GM23248 (cell line): ENCODE results near the gene QSOX2. TPM values are rescaled to one million over a fixed set of nuclear protein-coding genes. Genes with fewer than 3 reads are reported as not detected.

Source experiments
- DNase-seq: peaks from one replicate; pipeline ENCODE4 v3.0.0-alpha.2; 2015
- H2AFZ ChIP-seq: fragments of 200-600 bp; sonication (generic); 2 replicates; pipeline ENCODE4 v1.6.1; 2016; ENCODE audit warnings: antibody characterized with exemption
- H3F3A ChIP-seq: fragments of 200-600 bp; sonication (generic); 2 replicates; pipeline ENCODE4 v1.6.1; 2016; ENCODE audit warnings: mild to moderate bottlenecking, antibody characterized with exemption, mixed run types; ENCODE audit not compliant: insufficient read depth
- H3K27ac ChIP-seq: fragments of 200-600 bp; sonication (generic); 2 replicates; pipeline ENCODE4 v1.5.1; 2016; ENCODE audit warnings: mild to moderate bottlenecking
- H3K27me3 ChIP-seq: fragments of 200-600 bp; sonication (generic); replicated peaks from 2 replicates; pipeline ENCODE4 v1.6.1; 2016; ENCODE audit warnings: mild to moderate bottlenecking; ENCODE audit not compliant: insufficient read depth
- H3K36me3 ChIP-seq: fragments of 200-600 bp; sonication (generic); 2 replicates; pipeline ENCODE4 v1.6.1; 2016; ENCODE audit warnings: low read depth, mild to moderate bottlenecking
- H3K4me1 ChIP-seq: fragments of 200-600 bp; sonication (generic); 2 replicates; pipeline ENCODE4 v1.6.1; 2016; ENCODE audit warnings: mild to moderate bottlenecking; ENCODE audit not compliant: insufficient read depth
- H3K4me2 ChIP-seq: fragments of 200-600 bp; sonication (generic); one replicate; pipeline ENCODE4 v1.6.1; 2016; ENCODE audit warnings: mild to moderate bottlenecking; ENCODE audit not compliant: unreplicated experiment
- H3K4me3 ChIP-seq: fragments of 200-600 bp; sonication (generic); 2 replicates; pipeline ENCODE4 v1.5.1; 2016; ENCODE audit warnings: mild to moderate bottlenecking
- H3K79me2 ChIP-seq: fragments of 200-600 bp; sonication (generic); 2 replicates; pipeline ENCODE4 v1.6.1; 2016; ENCODE audit warnings: mild to moderate bottlenecking; ENCODE audit not compliant: insufficient read depth
- H3K9ac ChIP-seq: fragments of 200-600 bp; sonication (generic); 2 replicates; pipeline ENCODE4 v1.6.1; 2016; ENCODE audit warnings: mild to moderate bottlenecking
- H3K9me2 ChIP-seq: fragments of 200-600 bp; sonication (generic); 2 replicates; pipeline ENCODE4 v1.6.1; 2016; ENCODE audit warnings: mixed run types, mild to moderate bottlenecking, moderate library complexity; ENCODE audit not compliant: insufficient read depth
- H3K9me3 ChIP-seq: fragments of 200-600 bp; sonication (generic); one replicate; pipeline ENCODE4 v1.6.1; 2017; ENCODE audit warnings: low read depth
- H4K20me1 ChIP-seq: fragments of 200-600 bp; sonication (generic); 2 replicates; pipeline ENCODE4 v1.6.0; 2016; ENCODE audit not compliant: insufficient read depth
- EZH2 ChIP-seq: fragments of 200-600 bp; sonication (generic); IDR thresholded peaks from 2 replicates; pipeline ENCODE4 v1.6.1; 2018; ENCODE audit warnings: antibody characterized with exemption, mild to moderate bottlenecking; ENCODE audit not compliant: insufficient read depth, poor library complexity, severe bottlenecking
- EZH2phosphoT487 ChIP-seq: fragments of 200-600 bp; sonication (generic); IDR thresholded peaks from 2 replicates; pipeline ENCODE4 v1.6.1; 2018; ENCODE audit warnings: antibody characterized with exemption, moderate library complexity, mild to moderate bottlenecking, low read depth; ENCODE audit not compliant: insufficient read depth
- WGBS, 2 experiments: methylation state at CpG; one replicate each; pipeline ENCODE4 v1.1.6; 2015 to 2017; ENCODE audit warnings: low lambda C conversion rate in 2 of 2, low coverage in 1 of 2; ENCODE audit errors: missing lambda C conversion rate in 2 of 2; 5-methylcytosine and 5-hydroxymethylcytosine counted together
- in situ Hi-C: fragments of 300-500 bp; cut with MboI; formaldehyde crosslinking; loops from 2 replicates; pipeline ENCODE4 v1.15.0; 2020
- polyA plus RNA-seq: library from polyadenylated mRNA; unstranded; fragments of >200 nt; fragmentation: Nextera tagmentation; extraction: Ambion mirVana; gene quantifications from 2 replicates; pipeline ENCODE4 v1.2.1, GENCODE V29; 2016
- total RNA-seq: library from RNA; depleted of rRNA; stranded (reverse); fragments of >200 nt; shearing (Covaris generic); gene quantifications from 2 replicates; pipeline ENCODE4 v1.2.3, GENCODE V29; 2014

The QSOX2 gene
- total and polyA plus RNA-seq, 2 experiments from 2014 or later: 1.9 to 11.7 TPM

DNA sequence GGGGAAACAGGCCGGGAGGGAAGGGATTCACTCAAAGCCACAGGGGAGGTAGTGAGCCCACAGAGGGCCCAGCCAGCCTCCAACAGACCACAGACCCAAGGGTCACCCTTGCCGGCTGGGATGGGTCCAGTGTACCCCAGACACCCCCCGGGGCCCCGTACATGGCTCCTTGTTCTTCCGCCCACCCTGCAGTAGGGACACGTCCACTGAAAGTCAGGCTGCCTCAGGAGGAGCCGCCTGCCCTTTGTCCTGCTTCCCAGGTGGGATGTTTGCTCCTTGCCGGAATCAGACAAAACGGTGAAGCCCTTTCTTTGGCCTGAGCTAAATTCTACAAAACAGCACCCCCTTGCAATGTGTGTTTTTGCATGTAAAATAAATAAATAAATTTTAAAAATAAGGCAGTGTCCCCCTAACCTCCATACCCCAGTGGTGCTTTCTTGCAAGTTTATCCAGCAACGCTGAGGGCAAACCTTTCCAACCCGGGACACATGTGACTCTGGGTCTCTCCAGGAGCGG is 66.5 kb downstream of the QSOX2 start:
- Histone ChIP-seq H3K9me3 (no peaks in the 10 kb centered on the region), H3F3A (no peaks in the 10 kb centered on the region), H2AFZ (no peak overlapping the region), H3K4me2 (no peak overlapping the region), H3K27ac (no peak overlapping the region), H3K9ac (no peak overlapping the region), H3K36me3 (no peaks in the 10 kb centered on the region), H3K9me2 (no peaks in the 10 kb centered on the region), H3K4me3 (no peak overlapping the region), H4K20me1 (no peaks in the 10 kb centered on the region), H3K79me2 (no peaks in the 10 kb centered on the region), H3K27me3 (peaks cover 29% of the 10 kb centered on the region), H3K4me1 (no peaks in the 10 kb centered on the region)
- DNase-seq: no peak
- 38 to 48% methylated on average over 10 to 12 of the region's 12 CpGs for WGBS, 2 experiments
- in situ Hi-C loops: no loop called here
- no peak for TF ChIP-seq EZH2
- TF ChIP-seq EZH2phosphoT487: no peak

GRCh38 chr9:136178773-136179075 is 66.9 kb downstream of the QSOX2 start:
- H3K4me3 ChIP-seq: no peak overlapping the region
- no peaks in the 10 kb centered on the region for H3K4me1 ChIP-seq
- no peak overlapping the region for H3K9ac ChIP-seq
- no peaks in the 10 kb centered on the region for H3F3A ChIP-seq
- H3K27ac ChIP-seq: no peak overlapping the region
- no peaks in the 10 kb centered on the region for H3K9me2 ChIP-seq
- no peaks in the 10 kb centered on the region for H3K79me2 ChIP-seq
- TF ChIP-seq EZH2phosphoT487: no peak
- TF ChIP-seq EZH2: no peak
- no peaks in the 10 kb centered on the region for H3K9me3 ChIP-seq
- DNase-seq: no peak
- in situ Hi-C loops: no loop called here
- H3K36me3 ChIP-seq: no peaks in the 10 kb centered on the region
- no peaks in the 10 kb centered on the region for H4K20me1 ChIP-seq
- WGBS, 2 experiments: 19% methylated on average over 8 of the region's 8 CpGs
- H3K4me2 ChIP-seq: no peak overlapping the region
- peaks cover 25% of the 10 kb centered on the region for H3K27me3 ChIP-seq
- no peak overlapping the region for H2AFZ ChIP-seq

- Histone ChIP-seq H3K27ac (no peak overlapping the region), H3K36me3 (no peaks in the 10 kb centered on the region), H4K20me1 (no peaks in the 10 kb centered on the region), H3K9me2 (no peaks in the 10 kb centered on the region), H3F3A (no peaks in the 10 kb centered on the region), H3K27me3 (peaks cover 24% of the 10 kb centered on the region), H3K79me2 (no peaks in the 10 kb centered on the region), H3K9me3 (no peaks in the 10 kb centered on the region), H2AFZ (no peak overlapping the region), H3K4me1 (no peaks in the 10 kb centered on the region), H3K9ac (no peak overlapping the region), H3K4me2 (no peak overlapping the region), H3K4me3 (no peak overlapping the region)
- TF ChIP-seq EZH2phosphoT487 (no peak), EZH2 (no peak)
- in situ Hi-C loops: no loop called here
- 45 to 59% methylated on average over 7 to 21 of the region's 21 CpGs for WGBS, 2 experiments
- DNase-seq: no peak
Observed at GRCh38 chr9:136178061-136178772, 67.4 kb downstream of the QSOX2 start.

GRCh38 chr9:136177224-136177623 is 68.4 kb downstream of the QSOX2 start:
- Histone ChIP-seq H3K27ac (no peak overlapping the region), H3K4me3 (no peak overlapping the region), H3F3A (no peaks in the 10 kb centered on the region), H3K27me3 (peaks cover 24% of the 10 kb centered on the region), H3K79me2 (no peaks in the 10 kb centered on the region), H3K4me1 (no peaks in the 10 kb centered on the region), H4K20me1 (no peaks in the 10 kb centered on the region), H2AFZ (no peak overlapping the region), H3K9ac (no peak overlapping the region), H3K4me2 (no peak overlapping the region), H3K9me3 (no peaks in the 10 kb centered on the region), H3K9me2 (no peaks in the 10 kb centered on the region), H3K36me3 (no peaks in the 10 kb centered on the region)
- TF ChIP-seq EZH2 (no peak), EZH2phosphoT487 (no peak)
- WGBS, 2 experiments: 63 to 64% methylated on average over 14 of the region's 14 CpGs
- DNase-seq: no peak
- in situ Hi-C loops: no loop called here
